NOMO-1 treated with DMSO at 0.1 percent for 48 hours (cell line): ENCODE data around the gene NRM.
A peak's percentile ranks its signal among the peaks of the same experiment; 100 is the strongest.
"Not testable (repeated sequence)": the region's sequence is repeated elsewhere in the genome, so short reads cannot be mapped to it uniquely, and the experiment has no call there.

ENCODE experiments used
- DNase-seq: peaks from one replicate; lab custom pipeline; 2025; ENCODE audit not compliant: unreplicated experiment; lab: John Stamatoyannopoulos, UW

The NRM gene

DNA sequence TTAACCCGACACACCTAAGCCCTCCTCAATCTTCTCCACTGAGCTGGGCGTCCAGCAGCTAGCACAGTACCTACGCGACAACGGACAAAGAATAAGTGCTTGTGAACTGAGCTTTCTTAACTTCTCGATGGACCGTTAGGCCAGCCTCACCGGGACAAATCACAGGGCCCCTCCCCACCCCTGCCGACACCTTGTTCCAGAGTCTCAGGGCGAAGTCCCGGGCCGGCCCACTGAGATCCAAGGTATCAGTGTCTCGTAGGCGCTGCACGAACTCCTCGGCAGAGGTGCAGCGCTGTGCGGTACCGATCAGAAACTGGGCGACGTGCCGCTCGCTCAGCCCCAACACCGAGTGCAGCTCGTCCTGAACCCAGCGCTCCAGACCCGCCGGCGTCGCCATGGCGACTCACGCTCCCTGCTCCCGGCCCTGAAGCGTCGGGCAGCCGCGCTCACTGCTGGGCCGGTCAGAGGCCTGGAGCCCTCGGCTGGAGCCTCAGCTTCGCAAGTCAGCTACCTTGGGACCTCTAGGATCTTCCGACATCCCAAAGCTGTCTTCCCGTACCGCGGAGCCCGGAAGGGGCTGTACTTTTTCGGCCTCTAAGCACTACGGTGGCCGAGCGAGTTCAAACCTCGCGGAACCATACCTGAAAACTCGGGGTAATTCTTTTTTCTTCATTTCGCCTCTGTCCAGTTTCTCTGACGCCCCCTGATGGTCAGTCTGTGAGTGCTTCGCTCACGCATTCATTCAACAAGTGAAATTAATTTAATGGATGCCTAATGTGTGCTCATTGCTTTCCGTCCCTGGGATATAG lies 18.1 kb downstream of the NRM start, which contains the start of gene DHX16:
TSS of gene DHX16 (minus strand) at position 562 of the 809 bp plus-strand sequence. CDS start at position 397, 165 bp downstream.
- DNase-seq: peak; percentile 95

- DNase-seq: no peak
These were observed 19.8 kb downstream of the NRM start for GRCh38 chr6:30670760-30671527.

DNA sequence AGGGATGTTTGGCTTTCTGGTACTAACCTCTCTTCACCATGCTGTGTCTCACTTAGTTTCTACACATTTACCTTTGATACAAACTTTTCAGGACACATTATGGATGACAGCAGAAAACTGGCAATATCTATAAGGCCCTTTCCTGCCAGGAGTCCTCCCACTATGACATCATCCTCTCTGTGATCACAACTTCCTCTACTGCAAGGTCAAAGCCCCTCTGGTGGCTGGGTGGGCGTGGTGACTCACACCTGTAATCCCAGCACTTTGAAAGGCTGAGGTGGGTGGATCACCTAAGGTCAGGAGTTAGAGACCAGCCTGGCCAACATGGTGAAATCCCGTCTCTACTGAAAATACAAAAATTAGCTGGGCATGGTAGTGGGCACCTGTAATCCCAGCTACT lies 24.5 kb downstream of the NRM start:
- not testable (repeated sequence) for DNase-seq

- DNase-seq: no peak
These were observed 25.6 kb downstream of the NRM start for GRCh38 chr6:30664994-30665767.

DNA sequence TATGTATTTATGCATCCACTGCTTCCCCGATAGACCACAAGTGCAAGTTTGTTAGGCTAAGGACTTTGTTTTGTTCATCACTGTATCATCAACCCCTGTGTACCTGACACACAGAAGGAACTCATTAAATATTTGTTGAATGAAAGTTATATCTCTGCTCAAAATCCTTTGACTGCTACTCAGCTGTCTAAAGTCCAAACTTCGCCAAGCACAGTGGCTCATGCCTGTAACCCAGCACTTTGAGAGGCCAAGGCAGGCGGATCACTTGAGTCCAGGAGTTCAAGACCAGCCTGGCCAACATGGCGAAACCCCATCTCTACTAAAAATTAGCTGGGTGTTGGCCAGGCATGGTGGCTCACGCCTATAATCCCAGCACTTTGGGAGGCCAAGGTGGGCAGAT lies 32.9 kb downstream of the NRM start:
- not testable (repeated sequence) for DNase-seq

GRCh38 chr6:30657454-30657853 lies 33.3 kb downstream of the NRM start:
- no peak for DNase-seq

DNA sequence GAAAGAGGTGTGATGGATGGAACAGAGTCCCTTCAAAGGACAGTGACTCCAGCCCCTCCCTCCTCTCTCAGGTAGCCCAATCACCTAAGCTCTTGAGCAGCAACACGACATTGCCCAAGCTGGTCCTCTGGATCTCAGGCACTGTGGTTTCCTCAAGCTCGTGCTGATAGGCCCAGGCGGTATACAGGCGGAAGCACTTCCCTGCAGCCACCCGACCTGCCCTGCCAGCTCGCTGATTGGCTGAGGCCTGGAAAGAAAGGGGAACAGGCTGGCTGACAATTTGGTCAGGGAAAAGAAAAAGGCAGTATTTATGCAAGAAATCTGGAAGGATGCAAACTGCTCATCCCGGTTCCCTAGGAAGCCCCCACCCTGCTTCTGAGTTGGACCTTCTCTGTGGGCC lies 34.3 kb downstream of the NRM start:
- DNase-seq: peak; percentile 83

- DNase-seq: no peak
These were observed 35.1 kb downstream of the NRM start for GRCh38 chr6:30655743-30656094.

- DNase-seq: no peak
These were observed 35.7 kb downstream of the NRM start for GRCh38 chr6:30654798-30655742.

GRCh38 chr6:30651143-30651542 lies 39.6 kb downstream of the NRM start:
- DNase-seq: no peak

- peak; percentile 67 for DNase-seq
These were observed 43.3 kb downstream of the NRM start for GRCh38 chr6:30647242-30648116.

DNA sequence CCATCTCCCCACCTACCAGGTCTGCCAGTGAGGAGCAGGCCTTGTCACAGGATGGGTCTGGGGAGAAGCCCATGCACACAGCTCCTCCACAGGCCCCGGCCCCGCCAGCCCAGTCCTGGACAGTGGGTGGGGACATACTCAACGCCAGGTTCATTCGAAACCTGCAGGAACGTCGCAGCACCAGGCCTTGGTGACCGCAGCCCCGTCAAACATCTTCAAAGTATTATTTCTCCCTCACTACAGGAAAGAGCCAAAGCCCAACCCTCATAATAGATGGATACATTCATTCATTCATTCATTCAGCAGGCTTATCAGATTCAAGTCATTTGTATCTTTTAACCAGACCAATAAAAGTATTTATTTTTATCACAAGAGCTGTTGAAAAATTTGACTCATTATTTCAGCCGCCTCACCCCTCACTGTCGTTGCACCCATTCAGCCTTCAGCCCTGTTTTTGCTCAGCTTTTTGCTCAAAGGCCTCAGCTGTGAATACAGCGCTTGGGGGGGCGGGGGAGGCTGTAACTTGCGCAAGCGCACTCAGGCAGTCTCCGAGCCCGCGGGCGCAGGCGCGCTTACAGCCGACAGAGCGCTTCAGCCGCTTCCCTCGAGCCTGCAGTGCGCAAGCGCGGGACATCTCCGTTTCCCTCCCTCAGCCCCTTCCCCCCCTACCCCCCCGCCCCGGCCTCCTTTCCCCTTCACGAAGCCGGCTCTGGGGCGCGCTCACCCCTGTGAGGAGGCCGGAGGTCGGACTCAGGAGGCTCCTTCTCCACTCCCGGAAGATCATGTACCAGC lies 44.1 kb downstream of the NRM start, which contains the start of gene C6orf136:
TSS of gene C6orf136 (plus strand) at position 684 of the 792 bp plus-strand sequence. CDS start at position 783, 99 bp downstream.
- peak; percentile 90 for DNase-seq

- no peak for DNase-seq
These were observed 44.8 kb downstream of the NRM start for GRCh38 chr6:30645989-30646388.

GRCh38 chr6:30644769-30645168 lies 46.0 kb downstream of the NRM start:
- DNase-seq: no peak

GRCh38 chr6:30643656-30644055 lies 47.1 kb downstream of the NRM start:
- DNase-seq: no peak

- DNase-seq: no peak
These were observed 49.7 kb downstream of the NRM start for GRCh38 chr6:30641048-30641447.

DNA sequence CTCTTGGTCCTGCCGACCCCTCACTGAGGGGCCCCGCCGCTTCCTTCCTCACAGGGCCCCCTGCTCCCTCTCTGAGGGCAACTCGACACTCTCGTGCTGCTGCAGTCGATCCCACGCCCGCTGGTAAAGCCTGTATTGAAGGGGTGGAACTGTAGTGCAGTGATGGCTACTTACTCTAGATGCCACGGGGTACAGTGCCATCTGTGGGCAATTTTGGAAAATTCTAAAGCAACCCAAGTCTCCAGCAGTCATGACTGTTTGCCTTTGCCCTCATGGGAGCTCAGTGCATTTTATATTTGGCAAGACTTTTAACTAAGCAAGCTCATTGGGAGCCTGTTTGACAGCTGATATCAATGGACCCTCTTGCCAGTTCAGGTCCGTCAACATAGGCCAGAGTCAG lies 50.3 kb downstream of the NRM start:
- no peak for DNase-seq
